GM10266 (cell line): ENCODE results near the gene SOX15.

Experiments used
- DNase-seq: peaks from one replicate; pipeline ENCODE4 v3.0.0; 2012; ENCODE audit errors: extremely low spot score
- TF ChIP-seq, protein P1 (sequence below): IDR thresholded peaks from 2 replicates; pipeline ENCODE4 v1.5.1; 2012; ENCODE audit warnings: mild to moderate bottlenecking, low read depth; ENCODE audit not compliant: control insufficient read depth, insufficient read depth; ENCODE audit errors: missing control alignments

Gene SOX15

DNA sequence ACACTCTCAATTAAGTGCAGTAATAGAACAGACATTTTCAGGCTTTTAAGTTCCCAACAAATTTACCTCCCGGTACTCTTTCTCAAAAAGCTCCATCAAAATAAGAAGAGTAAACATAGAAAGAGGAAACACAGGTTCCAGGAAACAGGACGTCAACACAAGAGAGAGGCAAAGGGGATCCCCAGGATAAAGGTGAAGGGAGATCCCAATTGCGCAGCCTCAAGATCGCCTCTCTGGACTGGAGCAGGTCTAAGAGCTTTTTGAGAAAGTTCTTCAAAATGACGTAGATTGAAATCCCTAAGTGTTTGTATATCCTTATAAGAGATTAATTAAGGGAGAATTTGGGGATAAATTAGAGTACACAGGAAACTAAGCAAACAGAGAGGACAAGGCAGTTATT is 28.7 kb upstream of the SOX15 start:
- DNase-seq: no peak
- TF ChIP-seq, protein P1, sequence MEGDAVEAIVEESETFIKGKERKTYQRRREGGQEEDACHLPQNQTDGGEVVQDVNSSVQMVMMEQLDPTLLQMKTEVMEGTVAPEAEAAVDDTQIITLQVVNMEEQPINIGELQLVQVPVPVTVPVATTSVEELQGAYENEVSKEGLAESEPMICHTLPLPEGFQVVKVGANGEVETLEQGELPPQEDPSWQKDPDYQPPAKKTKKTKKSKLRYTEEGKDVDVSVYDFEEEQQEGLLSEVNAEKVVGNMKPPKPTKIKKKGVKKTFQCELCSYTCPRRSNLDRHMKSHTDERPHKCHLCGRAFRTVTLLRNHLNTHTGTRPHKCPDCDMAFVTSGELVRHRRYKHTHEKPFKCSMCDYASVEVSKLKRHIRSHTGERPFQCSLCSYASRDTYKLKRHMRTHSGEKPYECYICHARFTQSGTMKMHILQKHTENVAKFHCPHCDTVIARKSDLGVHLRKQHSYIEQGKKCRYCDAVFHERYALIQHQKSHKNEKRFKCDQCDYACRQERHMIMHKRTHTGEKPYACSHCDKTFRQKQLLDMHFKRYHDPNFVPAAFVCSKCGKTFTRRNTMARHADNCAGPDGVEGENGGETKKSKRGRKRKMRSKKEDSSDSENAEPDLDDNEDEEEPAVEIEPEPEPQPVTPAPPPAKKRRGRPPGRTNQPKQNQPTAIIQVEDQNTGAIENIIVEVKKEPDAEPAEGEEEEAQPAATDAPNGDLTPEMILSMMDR: no peak

DNA sequence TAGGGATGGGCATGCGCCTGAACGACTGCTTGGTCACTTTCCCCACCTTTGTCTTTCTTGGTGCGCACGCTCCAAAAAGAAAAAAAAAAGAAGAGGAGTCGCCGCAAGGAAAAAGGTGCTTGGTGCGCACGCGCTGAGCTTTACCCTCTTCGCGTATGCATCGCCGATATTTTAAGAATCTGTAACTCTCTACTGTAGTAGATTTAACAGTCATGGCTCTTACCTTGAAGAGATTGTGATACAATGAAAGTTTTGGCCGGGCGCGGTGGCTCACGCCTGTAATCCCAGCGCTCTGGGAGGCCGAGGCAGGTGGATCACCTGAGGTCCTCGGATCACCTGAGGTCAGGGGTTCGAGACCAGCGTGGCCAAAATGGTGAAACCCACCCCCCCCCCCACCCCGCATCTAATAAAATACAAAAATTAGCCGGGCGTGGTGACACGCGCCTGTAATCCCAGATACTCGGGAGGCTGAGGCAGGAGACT is 25.4 kb upstream of the SOX15 start:
- no peak for DNase-seq
- TF ChIP-seq, protein P1: no peak

- TF ChIP-seq, protein P1: peak; percentile 67
- DNase-seq: peak; percentile 100
These were observed 24.8 kb upstream of the SOX15 start, which contains the start of gene FXR2 for GRCh38 chr17:7614425-7615264. TSS of gene FXR2 (minus strand) at chr17:7614897. CDS start at chr17:7614532, 365 bp downstream.

GRCh38 chr17:7613769-7614424 is 24.0 kb upstream of the SOX15 start:
- DNase-seq: no peak
- TF ChIP-seq, protein P1: peak; percentile 16

- no peak for DNase-seq
- TF ChIP-seq, protein P1: no peak
These were observed 22.4 kb upstream of the SOX15 start for GRCh38 chr17:7612294-7612640.

- TF ChIP-seq, protein P1: no peak
These were observed 21.9 kb upstream of the SOX15 start for GRCh38 chr17:7611635-7612293.

More at GRCh38 chr17:7611635-7612293, 21.9 kb upstream of the SOX15 start:
- no peak for DNase-seq
